GM21390 (cell line): ENCODE measurements around the gene PLXNA4.

Source experiments
- ATAC-seq: cut with Tn5 transposase; IDR thresholded peaks from one replicate; pipeline ENCODE4 v1.9.1; 2021; ENCODE audit not compliant: unreplicated experiment

The PLXNA4 gene

GRCh38 chr7:132108563-132108962, 467.7 kb downstream of the PLXNA4 start:
- no peak for ATAC-seq

DNA sequence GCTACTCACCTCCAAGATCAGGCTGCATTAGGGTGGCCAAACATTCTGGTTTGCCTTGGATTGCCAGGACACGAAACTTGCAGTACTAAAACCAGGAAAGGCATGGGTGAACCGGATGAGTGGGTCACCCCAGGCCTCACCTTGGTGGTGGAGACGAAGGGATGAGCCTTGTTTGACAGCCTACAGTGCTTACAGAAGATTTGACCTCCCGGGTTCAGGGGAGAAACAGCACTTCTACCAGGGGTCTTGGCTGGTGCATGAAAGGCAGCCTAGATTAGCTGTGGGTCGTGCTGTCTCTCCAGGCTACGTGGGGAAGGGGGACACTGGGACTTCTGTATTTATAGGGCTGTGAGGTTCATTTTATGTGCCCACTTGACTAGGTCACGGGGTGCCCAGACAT, 469.8 kb downstream of the PLXNA4 start:
- no peak for ATAC-seq

DNA sequence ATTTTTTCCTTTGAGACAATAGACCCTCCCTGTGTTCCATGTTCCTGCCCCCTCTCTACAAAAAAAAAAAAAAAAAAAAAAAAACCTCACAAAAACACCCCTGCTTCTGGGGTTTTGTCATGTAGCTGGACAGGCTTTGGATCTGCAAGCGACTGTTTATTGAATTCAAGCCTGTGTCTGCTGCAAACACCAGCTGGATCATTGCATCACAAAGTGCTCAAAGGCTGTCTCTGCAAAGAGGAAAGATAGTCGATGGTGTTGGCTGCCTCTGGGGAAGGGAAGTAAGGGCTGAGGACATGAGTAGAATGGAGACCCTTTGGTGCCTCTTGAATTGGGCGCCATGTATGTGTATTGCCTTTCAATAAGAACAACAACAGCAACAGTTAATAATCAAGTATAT, 471.2 kb downstream of the PLXNA4 start:
- no peak for ATAC-seq

DNA sequence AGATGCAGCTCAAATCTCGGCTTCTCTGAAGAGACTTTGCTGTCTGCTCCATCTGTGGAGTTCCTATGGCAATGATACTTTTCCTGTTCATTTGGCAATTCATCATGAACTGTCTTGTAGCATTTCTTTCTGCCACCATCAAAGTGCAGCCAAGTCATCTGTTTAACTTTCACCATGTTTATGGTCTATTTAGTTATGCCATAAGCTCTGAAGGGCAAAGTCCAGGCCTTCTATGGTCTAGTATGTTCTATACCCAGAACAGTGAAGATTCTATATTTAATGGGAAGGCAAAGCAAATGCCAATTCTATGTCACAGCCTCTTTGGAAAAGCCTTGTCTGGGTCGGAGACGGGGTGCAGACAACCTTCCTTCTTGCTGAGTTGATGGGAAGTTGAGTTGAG, 472.6 kb downstream of the PLXNA4 start:
- no peak for ATAC-seq

DNA sequence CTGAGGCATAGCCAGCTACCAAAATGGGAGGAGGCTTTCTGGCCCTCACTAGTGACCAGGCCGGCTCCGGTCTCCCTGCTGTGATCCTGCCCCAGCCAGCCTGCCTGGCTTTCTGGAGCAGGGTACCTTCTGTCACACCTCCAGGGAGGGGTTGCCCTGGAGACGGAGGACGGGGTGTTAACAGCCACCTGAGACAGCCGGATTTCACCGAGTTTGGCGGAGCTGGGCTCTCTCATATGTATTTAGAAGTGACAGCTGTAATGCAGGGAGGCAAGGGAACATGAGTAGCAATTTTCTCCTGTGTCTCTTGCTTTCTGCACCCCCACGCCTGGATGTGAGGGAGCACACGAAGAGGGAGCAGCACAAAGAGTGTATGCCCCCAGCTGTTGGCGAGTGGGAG, 473.3 kb downstream of the PLXNA4 start:
- no peak for ATAC-seq

DNA sequence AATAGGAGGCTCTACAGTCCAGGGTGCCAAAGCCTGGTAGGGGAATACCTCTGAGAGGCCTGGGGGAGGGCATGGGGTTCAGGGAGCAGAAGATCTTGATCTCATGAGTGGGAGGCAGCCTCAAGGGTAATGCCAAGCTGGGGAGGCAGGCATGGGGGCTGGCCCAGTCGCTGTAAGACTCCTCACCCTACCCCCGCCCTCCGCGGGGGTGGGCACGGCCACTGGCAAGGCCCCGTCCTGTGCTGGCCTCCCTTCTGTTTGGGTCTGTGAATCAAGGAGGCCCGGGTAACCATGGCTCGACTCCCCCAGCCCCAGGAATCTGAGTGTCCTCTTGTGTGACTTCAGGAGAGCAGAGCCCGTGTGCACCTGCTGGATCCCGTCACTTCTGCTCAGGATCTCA, 473.9 kb downstream of the PLXNA4 start:
- ATAC-seq = no peak

DNA sequence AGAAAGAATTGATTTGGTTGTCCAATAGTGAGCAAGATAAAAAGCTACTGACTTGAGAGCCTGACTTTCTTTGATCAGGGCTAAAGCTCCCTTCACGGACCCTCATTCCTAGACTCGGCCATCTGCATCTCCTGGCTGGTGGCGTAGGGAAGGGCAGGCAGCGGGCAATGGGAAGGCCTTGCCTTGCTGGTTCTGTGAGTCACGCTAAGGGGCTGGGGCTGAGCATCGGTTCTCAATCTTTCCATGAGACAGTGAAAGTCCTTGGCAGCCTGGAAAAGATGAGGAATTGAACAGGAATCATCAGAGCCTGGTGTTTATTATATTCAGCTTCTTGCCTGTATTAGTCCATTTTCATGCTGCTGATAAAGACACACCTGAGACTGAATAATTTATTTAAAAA, 475.3 kb downstream of the PLXNA4 start:
- no peak for ATAC-seq

GRCh38 chr7:132100483-132100882, 475.8 kb downstream of the PLXNA4 start:
- no peak for ATAC-seq

DNA sequence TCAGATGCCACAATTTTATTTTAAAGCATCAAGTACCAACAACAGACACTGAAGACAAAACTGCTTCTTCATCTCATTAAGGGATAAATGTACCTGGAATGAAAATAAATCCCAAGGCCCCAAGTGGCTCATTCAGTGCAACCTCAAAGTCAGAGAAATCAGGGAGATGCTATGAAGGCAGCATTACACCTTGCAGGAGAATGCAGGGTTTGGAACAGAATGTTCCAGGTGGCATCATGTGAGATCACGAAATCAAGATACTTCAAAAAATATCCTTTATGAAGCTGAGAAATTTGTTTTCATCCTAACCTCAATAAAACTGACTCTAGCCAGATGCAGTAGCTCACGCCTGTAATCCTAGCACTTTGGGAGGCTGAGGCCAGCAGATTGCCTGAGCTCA, 477.1 kb downstream of the PLXNA4 start:
- no peak for ATAC-seq

GRCh38 chr7:132098327-132098726, 477.9 kb downstream of the PLXNA4 start:
- no peak for ATAC-seq

- ATAC-seq = no peak
Measured at GRCh38 chr7:132097550-132098134, 478.6 kb downstream of the PLXNA4 start.

DNA sequence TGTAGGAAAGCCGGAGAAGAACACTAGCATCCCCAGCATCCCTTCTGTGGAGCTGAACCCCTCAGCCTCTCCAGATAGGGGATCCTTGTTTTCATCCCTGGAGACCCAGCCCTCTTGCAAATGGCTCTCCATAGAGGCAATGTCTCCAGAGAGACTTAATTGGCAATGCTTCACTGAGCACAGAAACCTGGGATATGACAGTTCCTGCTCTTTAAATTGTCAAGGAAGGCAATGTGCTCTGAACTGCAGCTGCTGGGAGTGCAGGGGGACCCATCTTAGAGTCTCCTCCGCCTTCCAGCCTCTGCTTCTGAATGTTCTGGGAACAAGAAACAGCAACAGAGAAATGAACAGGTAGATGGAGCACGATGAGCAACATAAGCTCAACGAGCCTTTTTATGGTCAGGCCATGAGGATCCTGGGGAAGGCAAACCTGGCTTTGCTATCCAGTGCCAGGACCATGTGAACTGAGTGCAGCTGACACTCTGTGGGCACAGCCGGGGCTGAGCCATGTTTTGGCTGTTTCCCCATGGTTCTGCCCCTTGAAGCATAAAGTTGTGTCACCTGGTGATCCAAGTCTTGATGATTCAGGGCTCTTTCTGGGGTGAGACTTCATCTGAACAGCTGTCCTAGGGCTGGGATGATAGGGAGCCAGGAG, 481.0 kb downstream of the PLXNA4 start:
- ATAC-seq = no peak

DNA sequence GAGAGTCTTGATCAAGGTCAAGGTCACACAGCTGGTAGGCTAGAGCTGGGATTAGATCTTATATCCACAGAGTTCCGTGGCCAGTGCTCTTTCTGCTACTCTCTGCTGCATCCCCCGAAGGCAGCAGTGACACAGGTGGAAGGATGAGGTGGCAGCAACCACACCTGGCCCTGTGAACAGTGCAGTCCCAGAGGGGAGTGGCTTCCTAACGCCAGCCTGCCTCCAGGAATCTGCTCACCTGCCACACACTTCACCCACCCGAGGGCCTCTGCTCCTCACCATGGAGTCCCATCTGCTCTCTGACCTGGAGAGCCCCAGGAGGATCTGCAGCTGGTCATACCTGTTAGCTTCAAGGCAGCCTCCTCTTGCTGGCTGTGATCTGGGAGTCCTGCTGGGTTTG, 484.2 kb downstream of the PLXNA4 start:
- no peak for ATAC-seq

DNA sequence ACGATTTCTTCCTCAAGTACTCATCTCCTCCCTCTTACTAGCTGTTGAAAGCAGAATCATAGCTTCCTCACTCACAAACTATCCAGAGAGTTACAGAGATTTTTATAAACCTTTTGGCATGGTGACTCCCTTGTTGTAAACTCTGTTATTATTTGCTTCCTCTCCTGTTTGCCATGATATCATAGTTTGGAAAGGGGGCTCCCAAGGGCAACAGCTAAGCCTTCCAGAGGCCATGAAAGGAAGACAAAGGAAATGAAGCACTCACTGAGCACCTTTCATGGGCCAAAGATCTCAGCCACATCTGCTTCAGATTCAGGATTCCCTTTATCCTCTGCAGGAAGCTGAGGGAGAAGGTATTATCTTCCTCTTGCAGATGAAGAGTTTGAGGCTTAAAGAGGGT, 484.6 kb downstream of the PLXNA4 start:
- ATAC-seq = no peak

DNA sequence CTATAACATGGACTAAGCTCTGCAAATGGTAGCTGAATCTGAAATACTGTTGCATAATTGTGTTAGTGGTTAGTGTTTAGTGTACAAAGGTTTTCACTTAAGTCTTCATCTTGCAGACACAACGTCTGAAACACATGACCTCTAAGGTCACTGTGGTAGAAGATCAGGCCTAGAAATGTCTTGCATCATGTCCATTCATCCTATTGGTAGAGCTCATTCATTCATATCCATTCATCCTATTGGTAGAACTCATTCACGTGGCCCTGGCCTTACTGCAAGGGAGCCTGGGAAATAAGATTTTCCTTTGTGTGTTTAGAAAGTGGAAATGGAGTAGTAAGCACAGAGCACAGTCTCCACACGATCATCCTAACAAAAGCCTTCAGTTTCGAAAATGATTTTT, 485.8 kb downstream of the PLXNA4 start:
- ATAC-seq = no peak

GRCh38 chr7:132089356-132089755, 486.9 kb downstream of the PLXNA4 start:
- ATAC-seq = no peak

GRCh38 chr7:132087421-132087820, 488.8 kb downstream of the PLXNA4 start:
- no peak for ATAC-seq

- ATAC-seq = no peak
Measured at GRCh38 chr7:132084776-132085388, 491.4 kb downstream of the PLXNA4 start.

GRCh38 chr7:132083537-132084123, 492.6 kb downstream of the PLXNA4 start:
- ATAC-seq = no peak

GRCh38 chr7:132083126-132083525, 493.1 kb downstream of the PLXNA4 start:
- no peak for ATAC-seq

DNA sequence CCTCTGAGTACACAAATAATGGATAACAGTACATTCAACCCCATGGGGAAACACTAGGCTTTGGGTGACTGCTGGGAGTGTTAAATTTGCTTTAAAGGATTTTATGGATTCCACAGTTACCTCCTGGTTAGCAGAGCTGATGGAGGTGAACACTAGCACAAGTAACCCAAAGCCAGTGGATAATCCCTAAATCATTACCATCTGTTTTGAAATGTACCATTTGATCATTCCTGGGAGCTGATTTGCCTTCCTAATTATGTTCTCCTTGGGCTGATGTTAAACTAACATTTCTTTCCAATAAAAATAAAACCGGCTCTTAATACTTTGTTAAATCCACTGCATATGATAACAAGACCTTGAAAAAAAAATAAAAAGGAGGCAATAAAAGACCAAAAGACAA, 493.9 kb downstream of the PLXNA4 start:
- no peak for ATAC-seq

DNA sequence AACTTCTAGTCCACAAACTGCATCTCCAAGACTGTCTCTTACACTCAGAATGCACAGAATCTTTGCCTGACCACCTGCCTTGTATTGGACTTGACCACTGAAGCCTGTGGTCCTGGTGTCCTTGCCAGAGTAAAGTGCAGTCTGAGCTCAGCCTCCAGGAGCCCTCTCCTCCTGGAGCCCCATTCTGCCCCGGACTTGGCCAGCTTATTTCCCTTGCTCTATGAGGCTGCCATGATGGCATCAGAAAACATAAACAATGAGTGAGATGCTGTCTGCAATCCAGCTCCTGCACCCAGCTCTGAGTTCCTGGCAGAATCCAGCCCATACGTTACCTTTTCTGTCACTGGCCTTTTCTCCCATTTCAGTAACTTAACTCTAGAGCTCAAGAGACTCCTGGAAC, 494.6 kb downstream of the PLXNA4 start:
- ATAC-seq = no peak
